ENCODE data around the gene SMARCB1. TPM values are rescaled to one million over a fixed set of nuclear protein-coding genes. Genes with fewer than 3 reads are reported as not detected.

SMARCB1 gene
- total and polyA plus RNA-seq, 2 experiments from 2014 or later: 147 to 175 TPM

GRCh38 chr22:23790819-23791737 lies 4.3 kb downstream of the SMARCB1 start:
- no peak overlapping the region for H3K27ac ChIP-seq
- H3K27me3 ChIP-seq: no peaks in the 10 kb centered on the region
- peaks cover 29% of the 10 kb centered on the region for H3K4me1 ChIP-seq (ENCODE audit: low read depth)
- no peak overlapping the region for H3K4me3 ChIP-seq
- no peak for TF ChIP-seq CTCF (IDR thresholded peaks at IDR 0.05; ENCODE audit: low read depth, low read length)
- DNase-seq (ENCODE audit: low read depth in 1 of 2, low spot score in 1 of 2): peak in 1 of 2 donors; percentile 78
- peaks cover 26% of the 10 kb centered on the region for H3K36me3 ChIP-seq
- H3K9me3 ChIP-seq (ENCODE audit: low read depth): no peaks in the 10 kb centered on the region

- H3K9me3 ChIP-seq (ENCODE audit: low read depth): no peaks in the 10 kb centered on the region
- H3K27ac ChIP-seq: no peak overlapping the region
- no peaks in the 10 kb centered on the region for H3K27me3 ChIP-seq
- H3K36me3 ChIP-seq: peaks cover 31% of the 10 kb centered on the region
- H3K4me1 ChIP-seq (ENCODE audit: low read depth): peaks cover 23% of the 10 kb centered on the region
- no peak overlapping the region for H3K4me3 ChIP-seq
- no peak for TF ChIP-seq CTCF (IDR thresholded peaks at IDR 0.05; ENCODE audit: low read depth, low read length)
- no peak for DNase-seq (ENCODE audit: low read depth in 1 of 2, low spot score in 1 of 2)
Observed at GRCh38 chr22:23791738-23792645, 5.2 kb downstream of the SMARCB1 start.

DNA sequence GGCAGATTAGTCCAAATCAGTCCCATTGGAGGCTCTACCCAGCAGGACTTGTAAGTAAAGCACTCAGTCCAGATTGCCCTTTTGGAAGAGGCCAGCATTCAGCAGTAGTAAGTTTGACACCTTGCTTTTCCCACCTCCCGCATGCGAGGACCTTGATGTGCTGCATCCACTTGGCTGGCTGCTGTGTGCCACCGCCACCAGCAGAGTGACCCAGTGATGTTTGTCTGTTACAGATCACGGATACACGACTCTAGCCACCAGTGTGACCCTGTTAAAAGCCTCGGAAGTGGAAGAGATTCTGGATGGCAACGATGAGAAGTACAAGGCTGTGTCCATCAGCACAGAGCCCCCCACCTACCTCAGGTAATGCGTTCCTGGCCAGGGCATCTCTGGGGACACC lies 6.6 kb downstream of the SMARCB1 start:
- no peaks in the 10 kb centered on the region for H3K9me3 ChIP-seq (ENCODE audit: low read depth)
- H3K27ac ChIP-seq: no peak overlapping the region
- H3K27me3 ChIP-seq: no peaks in the 10 kb centered on the region
- no peak for TF ChIP-seq CTCF (IDR thresholded peaks at IDR 0.05; ENCODE audit: low read depth, low read length)
- peaks cover 34% of the 10 kb centered on the region for H3K36me3 ChIP-seq
- DNase-seq (ENCODE audit: low read depth in 1 of 2, low spot score in 1 of 2): no peak
- no peak overlapping the region for H3K4me3 ChIP-seq
- H3K4me1 ChIP-seq (ENCODE audit: low read depth): peaks cover 16% of the 10 kb centered on the region

DNA sequence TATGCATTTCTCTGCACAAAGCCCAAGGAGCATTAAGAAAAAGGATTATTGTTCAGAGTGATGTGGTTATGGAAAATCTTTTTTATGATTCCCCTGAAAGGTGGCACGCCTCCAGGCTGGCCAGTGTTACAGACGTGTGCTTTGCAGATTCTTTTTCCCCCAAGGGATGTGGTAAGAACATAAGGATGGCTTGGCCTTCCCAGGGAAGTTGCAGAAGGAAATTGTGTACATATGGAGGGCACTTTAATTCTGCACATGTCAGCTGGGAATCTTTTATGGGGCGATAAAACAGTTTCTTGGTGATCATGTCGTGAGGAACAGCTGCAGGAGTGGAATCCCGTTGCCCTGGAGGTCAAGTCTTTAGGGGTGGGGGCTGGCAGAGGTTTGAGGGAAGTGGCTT lies 9.7 kb downstream of the SMARCB1 start:
- Histone ChIP-seq H3K27ac (no peak overlapping the region), H3K4me3 (no peak overlapping the region), H3K9me3 (ENCODE audit: low read depth) (no peaks in the 10 kb centered on the region), H3K27me3 (no peaks in the 10 kb centered on the region), H3K4me1 (ENCODE audit: low read depth) (peaks cover under 1% of the 10 kb centered on the region), H3K36me3 (peaks cover 50% of the 10 kb centered on the region)
- peak in 1 of 2 donors; percentile 42 for DNase-seq (ENCODE audit: low read depth in 1 of 2, low spot score in 1 of 2)
- no peak for TF ChIP-seq CTCF (IDR thresholded peaks at IDR 0.05; ENCODE audit: low read depth, low read length)

DNA sequence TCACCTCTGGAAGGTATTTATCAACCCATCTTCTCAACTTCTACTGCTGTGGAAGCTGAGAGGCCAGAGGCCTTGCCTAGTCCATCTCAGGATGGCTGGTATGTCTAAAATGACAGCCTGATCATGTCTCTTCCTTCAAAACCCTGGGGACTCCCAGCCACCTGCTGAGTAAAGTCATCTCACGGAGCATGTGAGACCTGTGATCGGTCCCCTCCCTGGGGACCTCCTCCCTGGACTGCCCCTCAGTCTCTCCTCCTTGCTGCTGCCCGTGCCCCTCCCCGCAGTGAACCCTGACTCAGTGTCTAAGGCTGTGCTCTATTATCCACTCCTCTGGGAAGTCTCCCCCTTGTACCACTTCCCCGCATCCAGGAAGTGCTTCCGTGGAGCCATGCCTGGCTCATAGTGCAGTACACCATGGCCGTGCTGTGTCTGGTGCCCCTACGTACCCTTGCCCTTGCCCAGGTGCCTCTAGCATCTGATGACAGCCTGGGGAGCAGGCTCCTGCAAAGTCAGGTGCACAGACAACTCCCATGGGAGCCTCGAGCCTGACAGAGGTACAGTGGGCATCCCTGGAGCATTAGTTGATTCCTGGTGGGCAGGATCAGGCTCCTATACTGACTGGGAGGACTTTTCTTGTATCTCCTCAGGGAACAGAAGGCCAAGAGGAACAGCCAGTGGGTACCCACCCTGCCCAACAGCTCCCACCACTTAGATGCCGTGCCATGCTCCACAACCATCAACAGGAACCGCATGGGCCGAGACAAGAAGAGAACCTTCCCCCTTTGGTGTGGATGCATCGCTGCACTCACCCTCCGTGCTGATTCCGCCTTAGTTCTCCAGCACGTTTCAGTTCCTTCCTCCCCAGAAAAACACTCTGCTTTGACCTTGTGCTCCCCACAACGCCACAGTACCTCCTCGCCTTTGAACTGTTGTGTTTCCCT lies 13.8 kb downstream of the SMARCB1 start:
- no peak for DNase-seq (ENCODE audit: low read depth in 1 of 2, low spot score in 1 of 2)
- H3K27ac ChIP-seq: no peak overlapping the region
- H3K27me3 ChIP-seq: no peaks in the 10 kb centered on the region
- no peaks in the 10 kb centered on the region for H3K4me1 ChIP-seq (ENCODE audit: low read depth)
- H3K4me3 ChIP-seq: no peak overlapping the region
- H3K9me3 ChIP-seq (ENCODE audit: low read depth): no peaks in the 10 kb centered on the region
- no peak for TF ChIP-seq CTCF (IDR thresholded peaks at IDR 0.05; ENCODE audit: low read depth, low read length)
- peaks cover 50% of the 10 kb centered on the region for H3K36me3 ChIP-seq
